Adipose tissue (tissue), 3 donors: ENCODE measurements around the gene TNS1. TPM values are rescaled to one million over a fixed set of nuclear protein-coding genes. Genes with fewer than 3 reads are reported as not detected.

Experiments
- H3K27ac ChIP-seq: one replicate; pipeline ENCODE4 v1.5.1; 2013; ENCODE audit warnings: low read depth, low read length
- WGBS, 3 donors: extraction: QIAGEN DNeasy Blood & Tissue Kit; methylation state at CpG; one replicate each; pipeline ENCODE4 v1.1.7; 2013; 5-methylcytosine and 5-hydroxymethylcytosine counted together
- polyA plus RNA-seq, 3 donors: library from polyadenylated mRNA; stranded (reverse); fragments of 200-250 nt; gene quantifications; one replicate each; pipeline ENCODE4 v1.2.3, GENCODE V29; 2013
- donor health status: healthy with polysubstance abuse.
- donor health status: Bipolar disorder and iron deficiency.
- donor health status: healthy.

The TNS1 gene
- polyA plus RNA-seq, 3 donors: 39.8 to 245 (median 171) TPM

GRCh38 chr2:217856871-217857270 lies 145.9 kb downstream of the TNS1 start:
- H3K27ac ChIP-seq: no peak overlapping the region
- WGBS, 3 donors: 30 to 65% (median 61%) methylated on average over 4 of the region's 4 CpGs

- 80 to 93% (median 80%) methylated on average over 6 of the region's 6 CpGs for WGBS, 3 donors
- H3K27ac ChIP-seq: no peak overlapping the region
These were observed 146.6 kb downstream of the TNS1 start for GRCh38 chr2:217856159-217856558.

GRCh38 chr2:217854684-217855420 lies 147.9 kb downstream of the TNS1 start:
- 86 to 93% (median 91%) methylated on average over 7 of the region's 7 CpGs for whole genome bisulfite sequencing, 3 donors
- H3K27ac ChIP-seq: no peak overlapping the region

- no peak overlapping the region for H3K27ac ChIP-seq
- WGBS, 3 donors: 66 to 88% (median 74%) methylated on average over 3 of the region's 3 CpGs
These were observed 148.8 kb downstream of the TNS1 start for GRCh38 chr2:217853961-217854360.

- H3K27ac ChIP-seq: no peak overlapping the region
- WGBS, 3 donors: 34 to 69% (median 51%) methylated on average over 6 of the region's 6 CpGs
These were observed 149.4 kb downstream of the TNS1 start for GRCh38 chr2:217853301-217853881.

GRCh38 chr2:217852555-217853211 lies 150.1 kb downstream of the TNS1 start:
- no peak overlapping the region for H3K27ac ChIP-seq
- WGBS, 3 donors: 68 to 82% (median 78%) methylated on average over 9 of the region's 9 CpGs

- H3K27ac ChIP-seq: no peak overlapping the region
- WGBS, 3 donors: 78 to 93% (median 84%) methylated on average over 2 of the region's 2 CpGs
These were observed 151.4 kb downstream of the TNS1 start for GRCh38 chr2:217851191-217852020.

GRCh38 chr2:217849154-217849975 lies 153.4 kb downstream of the TNS1 start:
- WGBS, 3 donors: 81 to 83% (median 82%) methylated on average over 9 of the region's 9 CpGs
- H3K27ac ChIP-seq: no peak overlapping the region

- no peak overlapping the region for H3K27ac ChIP-seq
- 95 to 97% (median 97%) methylated on average over 26 to 27 of the region's 27 CpGs for WGBS, 3 donors
These were observed 154.3 kb downstream of the TNS1 start for GRCh38 chr2:217848351-217848957.

- 88 to 89% (median 88%) methylated on average over 20 of the region's 20 CpGs for WGBS, 3 donors
- no peak overlapping the region for H3K27ac ChIP-seq
These were observed 155.0 kb downstream of the TNS1 start for GRCh38 chr2:217847552-217848350.

GRCh38 chr2:217847115-217847514 lies 155.7 kb downstream of the TNS1 start:
- 88 to 96% (median 94%) methylated on average over 2 of the region's 2 CpGs for WGBS, 3 donors
- no peak overlapping the region for H3K27ac ChIP-seq

GRCh38 chr2:217846321-217846743 lies 156.5 kb downstream of the TNS1 start:
- 53 to 92% (median 56%) methylated on average over 3 of the region's 3 CpGs for WGBS, 3 donors
- H3K27ac ChIP-seq: no peak overlapping the region

GRCh38 chr2:217845301-217845700 lies 157.5 kb downstream of the TNS1 start:
- 95 to 100% (median 96%) methylated on average over 1 of the region's 1 CpG for whole genome bisulfite sequencing, 3 donors
- H3K27ac ChIP-seq: no peak overlapping the region

- 89 to 94% (median 93%) methylated on average over 1 of the region's 1 CpG for WGBS, 3 donors
- no peak overlapping the region for H3K27ac ChIP-seq
These were observed 158.1 kb downstream of the TNS1 start for GRCh38 chr2:217844696-217845095.

GRCh38 chr2:217843324-217843723 lies 159.5 kb downstream of the TNS1 start:
- 74 to 86% (median 76%) methylated on average over 1 of the region's 1 CpG for whole genome bisulfite sequencing, 3 donors
- H3K27ac ChIP-seq: no peak overlapping the region

GRCh38 chr2:217842017-217842416 lies 160.8 kb downstream of the TNS1 start:
- 77 to 93% (median 79%) methylated on average over 2 of the region's 2 CpGs for WGBS, 3 donors
- H3K27ac ChIP-seq: no peak overlapping the region

- WGBS, 3 donors: 81 to 90% (median 89%) methylated on average over 3 of the region's 3 CpGs
- H3K27ac ChIP-seq: no peak overlapping the region
These were observed 162.3 kb downstream of the TNS1 start for GRCh38 chr2:217840522-217840921.
